Measurements from ENCODE around the gene SACS. TPM values are rescaled to one million over a fixed set of nuclear protein-coding genes. Genes with fewer than 3 reads are reported as not detected.

The SACS gene
- total RNA-seq, 1 donor from 2014 or later, result 56.0 TPM

- Histone ChIP-seq H3K36me3 (ENCODE audit: control insufficient read depth, insufficient read depth, low read length) (no peaks in the 10 kb centered on the region), H3K27me3 (ENCODE audit: control insufficient read depth, insufficient read depth, low read length) (no peaks in the 10 kb centered on the region), H3K4me3 (ENCODE audit: low read depth, low read length) (no peak overlapping the region)
- TF ChIP-seq, protein P1, sequence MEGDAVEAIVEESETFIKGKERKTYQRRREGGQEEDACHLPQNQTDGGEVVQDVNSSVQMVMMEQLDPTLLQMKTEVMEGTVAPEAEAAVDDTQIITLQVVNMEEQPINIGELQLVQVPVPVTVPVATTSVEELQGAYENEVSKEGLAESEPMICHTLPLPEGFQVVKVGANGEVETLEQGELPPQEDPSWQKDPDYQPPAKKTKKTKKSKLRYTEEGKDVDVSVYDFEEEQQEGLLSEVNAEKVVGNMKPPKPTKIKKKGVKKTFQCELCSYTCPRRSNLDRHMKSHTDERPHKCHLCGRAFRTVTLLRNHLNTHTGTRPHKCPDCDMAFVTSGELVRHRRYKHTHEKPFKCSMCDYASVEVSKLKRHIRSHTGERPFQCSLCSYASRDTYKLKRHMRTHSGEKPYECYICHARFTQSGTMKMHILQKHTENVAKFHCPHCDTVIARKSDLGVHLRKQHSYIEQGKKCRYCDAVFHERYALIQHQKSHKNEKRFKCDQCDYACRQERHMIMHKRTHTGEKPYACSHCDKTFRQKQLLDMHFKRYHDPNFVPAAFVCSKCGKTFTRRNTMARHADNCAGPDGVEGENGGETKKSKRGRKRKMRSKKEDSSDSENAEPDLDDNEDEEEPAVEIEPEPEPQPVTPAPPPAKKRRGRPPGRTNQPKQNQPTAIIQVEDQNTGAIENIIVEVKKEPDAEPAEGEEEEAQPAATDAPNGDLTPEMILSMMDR (IDR thresholded peaks at IDR 0.05; ENCODE audit: insufficient read depth, low read length, poor library complexity, severe bottlenecking), result no peak
- DNase-seq (ENCODE audit: low read depth), result no peak
These were observed 26.8 kb upstream of the SACS start for GRCh38 chr13:23460309-23460708.

DNA sequence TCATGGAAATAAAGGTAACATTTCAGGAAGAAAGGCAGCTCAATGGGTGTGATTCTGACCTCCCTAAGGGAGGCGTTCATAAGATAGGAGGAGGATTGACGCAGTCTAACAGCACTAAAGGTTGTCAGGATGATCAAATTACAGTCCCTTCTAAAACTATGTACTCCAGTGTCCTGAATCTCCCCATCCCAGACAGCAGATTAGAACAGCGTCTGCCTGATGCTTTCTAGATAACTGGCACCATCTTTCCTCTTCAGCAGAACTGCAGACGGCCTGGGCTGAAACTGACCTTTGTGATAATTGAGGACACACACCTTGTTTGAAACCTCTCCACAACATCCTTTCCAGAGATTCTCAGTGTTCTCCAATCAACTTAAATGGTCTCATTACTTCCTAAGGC lies 25.5 kb upstream of the SACS start:
- TF ChIP-seq, protein P1 (IDR thresholded peaks at IDR 0.05; ENCODE audit: insufficient read depth, low read length, poor library complexity, severe bottlenecking), result no peak
- no peak overlapping the region for H3K4me3 ChIP-seq (ENCODE audit: low read depth, low read length)
- H3K27me3 ChIP-seq (ENCODE audit: control insufficient read depth, insufficient read depth, low read length), result no peaks in the 10 kb centered on the region
- no peaks in the 10 kb centered on the region for H3K36me3 ChIP-seq (ENCODE audit: control insufficient read depth, insufficient read depth, low read length)
- DNase-seq (ENCODE audit: low read depth), result no peak

DNA sequence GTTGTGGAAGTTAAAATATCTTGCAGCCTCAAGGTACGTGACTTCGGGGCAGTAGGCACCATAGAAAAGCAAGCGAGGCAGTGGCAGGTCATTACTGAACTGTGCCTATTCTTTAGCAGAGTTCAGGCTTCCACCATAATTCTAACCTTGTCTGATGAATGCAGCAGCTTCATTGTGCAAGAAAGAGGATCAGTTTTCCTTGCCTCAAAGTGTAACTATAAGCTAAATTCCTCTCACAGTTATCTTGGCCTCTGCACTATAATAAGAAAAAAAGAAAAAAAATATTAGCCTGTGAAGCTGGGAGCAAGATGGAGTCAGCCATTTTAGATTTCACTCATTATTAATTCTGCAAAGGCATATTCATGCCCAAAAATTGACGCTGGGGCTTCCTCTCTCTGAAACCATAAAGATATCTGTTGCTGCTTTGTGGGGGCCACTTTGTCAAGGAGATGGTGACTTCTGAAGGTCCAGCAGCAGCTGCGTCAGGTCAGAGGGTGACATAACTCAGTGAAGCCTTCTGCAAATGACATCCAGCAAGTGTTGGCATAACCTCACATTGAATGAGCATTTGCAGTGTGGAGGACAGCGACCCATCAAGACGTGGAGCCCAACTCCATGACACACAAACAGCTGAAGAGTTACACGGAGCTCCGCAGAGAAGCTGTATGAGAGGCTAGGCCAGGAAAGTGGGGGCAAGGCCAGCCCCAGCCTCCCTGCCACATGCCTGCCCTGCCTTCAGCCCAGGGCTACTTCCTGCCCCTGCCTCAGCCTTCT lies 23.1 kb upstream of the SACS start:
- no peaks in the 10 kb centered on the region for H3K36me3 ChIP-seq (ENCODE audit: control insufficient read depth, insufficient read depth, low read length)

GRCh38 chr13:23455401-23456185 lies 22.1 kb upstream of the SACS start:
- H3K36me3 ChIP-seq (ENCODE audit: control insufficient read depth, insufficient read depth, low read length), result no peaks in the 10 kb centered on the region

More for the DNA sequence above, 23.1 kb upstream of the SACS start:
- Histone ChIP-seq H3K27me3 (ENCODE audit: control insufficient read depth, insufficient read depth, low read length) (no peaks in the 10 kb centered on the region), H3K4me3 (ENCODE audit: low read depth, low read length) (no peak overlapping the region)
- TF ChIP-seq, protein P1 (IDR thresholded peaks at IDR 0.05; ENCODE audit: insufficient read depth, low read length, poor library complexity, severe bottlenecking), result no peak
- no peak for DNase-seq (ENCODE audit: low read depth)

GRCh38 chr13:23453132-23453531 lies 19.6 kb upstream of the SACS start:
- no peak for DNase-seq (ENCODE audit: low read depth)
- H3K4me3 ChIP-seq (ENCODE audit: low read depth, low read length), result no peak overlapping the region
- H3K36me3 ChIP-seq (ENCODE audit: control insufficient read depth, insufficient read depth, low read length), result no peaks in the 10 kb centered on the region
- TF ChIP-seq, protein P1 (IDR thresholded peaks at IDR 0.05; ENCODE audit: insufficient read depth, low read length, poor library complexity, severe bottlenecking), result no peak
- H3K27me3 ChIP-seq (ENCODE audit: control insufficient read depth, insufficient read depth, low read length), result no peaks in the 10 kb centered on the region

More at GRCh38 chr13:23455401-23456185, 22.1 kb upstream of the SACS start:
- H3K27me3 ChIP-seq (ENCODE audit: control insufficient read depth, insufficient read depth, low read length), result no peaks in the 10 kb centered on the region
- no peak for DNase-seq (ENCODE audit: low read depth)
- H3K4me3 ChIP-seq (ENCODE audit: low read depth, low read length), result no peak overlapping the region
- TF ChIP-seq, protein P1 (IDR thresholded peaks at IDR 0.05; ENCODE audit: insufficient read depth, low read length, poor library complexity, severe bottlenecking), result no peak
